ENCODE results near the gene EDC3. TPM values are rescaled to one million over a fixed set of nuclear protein-coding genes. Genes with fewer than 3 reads are reported as not detected.

The EDC3 gene
- total RNA-seq, 1 experiment from 2014 or later = 45.1 TPM

DNA sequence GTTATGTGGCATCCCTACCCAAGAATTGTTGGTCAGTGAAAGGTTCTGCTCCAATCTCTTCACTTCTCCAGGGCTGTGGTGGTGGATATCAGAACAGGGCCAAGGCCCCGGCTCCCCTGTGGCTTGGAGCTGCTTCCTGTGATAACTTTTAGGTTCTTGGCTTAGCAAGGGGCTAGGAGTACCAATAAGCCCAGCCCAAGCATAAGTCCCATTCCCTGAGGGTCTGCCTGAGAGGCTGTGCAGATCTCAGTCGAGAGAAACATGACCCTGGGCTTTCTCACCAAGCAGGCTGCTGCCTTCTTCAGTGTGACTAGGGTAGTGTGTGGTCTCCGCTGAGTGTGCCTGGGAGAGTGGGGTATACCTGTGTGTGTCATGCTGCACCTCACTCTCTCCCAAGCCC is 73.1 kb downstream of the EDC3 start:
- H3K27me3 ChIP-seq (ENCODE audit: insufficient read depth, low read length) = no peaks in the 10 kb centered on the region
- intact Hi-C loops (cut with micrococcal nuclease) = no loop called here
- POLR2A ChIA-PET = no interaction called here
- DNase-seq (ENCODE audit: low read depth, low spot score) (no peak), ATAC-seq (no peak)
- peaks cover 6% of the 10 kb centered on the region; the same call in 1 of the 2 replicates for H4K20me1 ChIP-seq (ENCODE audit: insufficient read depth)
- no peak overlapping the region for H3K4me2 ChIP-seq (ENCODE audit: low read length)
- RAD21 ChIA-PET (ENCODE audit: low non-redundant PET in 1 of 2, low total read pairs in 2 of 2, uncharacterized antibody in 2 of 2, unreplicated experiment in 2 of 2) = no interaction called here
- peaks cover 60% of the 10 kb centered on the region for H3K79me2 ChIP-seq (ENCODE audit: insufficient read depth, low read length)
- no peak overlapping the region for H3K4me3 ChIP-seq (replicated peaks in 1 of 2; ENCODE audit: low read depth in 1 of 2, low read length in 2 of 2)
- H3K9ac ChIP-seq (ENCODE audit: low read length) = no peak overlapping the region
- H3K27ac ChIP-seq (ENCODE audit: low read depth, low read length) = no peak overlapping the region
- no peak overlapping the region for H2AFZ ChIP-seq (ENCODE audit: low read depth, low read length, poor library complexity, severe bottlenecking)
- CTCF ChIA-PET = interaction anchor here (1.0 to 2.4 kb wide), 2 partner anchors 15 to 147 kb away, joined by 3 to 33 read pairs; no protein-coding TSS in a partner anchor
- no TSS peak for BruUV-seq (replicated peaks)
- peaks cover 0 to 10% of the 10 kb centered on the region in 2 experiments; a peak in 1 of 4 replicates for H3K4me1 ChIP-seq (ENCODE audit: control insufficient read depth in 1 of 2, insufficient read depth in 2 of 2, low read length in 2 of 2)
- peaks cover 53 to 83% of the 10 kb centered on the region in 2 experiments for H3K36me3 ChIP-seq (ENCODE audit: control insufficient read depth in 1 of 2, insufficient read depth in 2 of 2, low read length in 2 of 2)
- TF ChIP-seq, protein P1, sequence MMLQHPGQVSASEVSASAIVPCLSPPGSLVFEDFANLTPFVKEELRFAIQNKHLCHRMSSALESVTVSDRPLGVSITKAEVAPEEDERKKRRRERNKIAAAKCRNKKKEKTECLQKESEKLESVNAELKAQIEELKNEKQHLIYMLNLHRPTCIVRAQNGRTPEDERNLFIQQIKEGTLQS (IDR thresholded peaks at IDR 0.05) = no peak
- no peak for TF ChIP-seq CBX3 (IDR thresholded peaks at IDR 0.05; ENCODE audit: low read depth)
- TF ChIP-seq, protein P2, sequence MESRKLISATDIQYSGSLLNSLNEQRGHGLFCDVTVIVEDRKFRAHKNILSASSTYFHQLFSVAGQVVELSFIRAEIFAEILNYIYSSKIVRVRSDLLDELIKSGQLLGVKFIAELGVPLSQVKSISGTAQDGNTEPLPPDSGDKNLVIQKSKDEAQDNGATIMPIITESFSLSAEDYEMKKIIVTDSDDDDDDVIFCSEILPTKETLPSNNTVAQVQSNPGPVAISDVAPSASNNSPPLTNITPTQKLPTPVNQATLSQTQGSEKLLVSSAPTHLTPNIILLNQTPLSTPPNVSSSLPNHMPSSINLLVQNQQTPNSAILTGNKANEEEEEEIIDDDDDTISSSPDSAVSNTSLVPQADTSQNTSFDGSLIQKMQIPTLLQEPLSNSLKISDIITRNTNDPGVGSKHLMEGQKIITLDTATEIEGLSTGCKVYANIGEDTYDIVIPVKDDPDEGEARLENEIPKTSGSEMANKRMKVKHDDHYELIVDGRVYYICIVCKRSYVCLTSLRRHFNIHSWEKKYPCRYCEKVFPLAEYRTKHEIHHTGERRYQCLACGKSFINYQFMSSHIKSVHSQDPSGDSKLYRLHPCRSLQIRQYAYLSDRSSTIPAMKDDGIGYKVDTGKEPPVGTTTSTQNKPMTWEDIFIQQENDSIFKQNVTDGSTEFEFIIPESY (IDR thresholded peaks at IDR 0.05; ENCODE audit: extremely low read depth, insufficient replicate concordance, low read length) = no peak
- TF ChIP-seq CEBPB (IDR thresholded peaks at IDR 0.05; ENCODE audit: low read depth) = no peak
- TF ChIP-seq FOSL1 (IDR thresholded peaks at IDR 0.05; ENCODE audit: low read depth) = no peak
- TF ChIP-seq, protein P3, sequence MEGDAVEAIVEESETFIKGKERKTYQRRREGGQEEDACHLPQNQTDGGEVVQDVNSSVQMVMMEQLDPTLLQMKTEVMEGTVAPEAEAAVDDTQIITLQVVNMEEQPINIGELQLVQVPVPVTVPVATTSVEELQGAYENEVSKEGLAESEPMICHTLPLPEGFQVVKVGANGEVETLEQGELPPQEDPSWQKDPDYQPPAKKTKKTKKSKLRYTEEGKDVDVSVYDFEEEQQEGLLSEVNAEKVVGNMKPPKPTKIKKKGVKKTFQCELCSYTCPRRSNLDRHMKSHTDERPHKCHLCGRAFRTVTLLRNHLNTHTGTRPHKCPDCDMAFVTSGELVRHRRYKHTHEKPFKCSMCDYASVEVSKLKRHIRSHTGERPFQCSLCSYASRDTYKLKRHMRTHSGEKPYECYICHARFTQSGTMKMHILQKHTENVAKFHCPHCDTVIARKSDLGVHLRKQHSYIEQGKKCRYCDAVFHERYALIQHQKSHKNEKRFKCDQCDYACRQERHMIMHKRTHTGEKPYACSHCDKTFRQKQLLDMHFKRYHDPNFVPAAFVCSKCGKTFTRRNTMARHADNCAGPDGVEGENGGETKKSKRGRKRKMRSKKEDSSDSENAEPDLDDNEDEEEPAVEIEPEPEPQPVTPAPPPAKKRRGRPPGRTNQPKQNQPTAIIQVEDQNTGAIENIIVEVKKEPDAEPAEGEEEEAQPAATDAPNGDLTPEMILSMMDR (IDR thresholded peaks at IDR 0.05 in 2 of 3, conservative IDR thresholded peaks at IDR 0.05 in 1 of 3; ENCODE audit: borderline replicate concordance in 1 of 3, insufficient read depth in 1 of 3, low read depth in 2 of 3, low read length in 2 of 3) = no peak
- TF ChIP-seq SIN3A (IDR thresholded peaks at IDR 0.05; ENCODE audit: low read depth) = no peak
- TF ChIP-seq YY1 (IDR thresholded peaks at IDR 0.05; ENCODE audit: extremely low read depth, insufficient replicate concordance, low read depth, low read length) = no peak
- no peak for TF ChIP-seq EZH2phosphoT487 (IDR thresholded peaks at IDR 0.05; ENCODE audit: borderline replicate concordance)
- no peak for TF ChIP-seq ZNF274 (IDR thresholded peaks at IDR 0.05; ENCODE audit: low read depth, low read length)
- TF ChIP-seq RAD21 (IDR thresholded peaks at IDR 0.05; ENCODE audit: low read depth) = no peak
- TF ChIP-seq ELF1 (IDR thresholded peaks at IDR 0.05; ENCODE audit: borderline replicate concordance, low read depth) = no peak
- no peak for TF ChIP-seq TCF7L2 (IDR thresholded peaks at IDR 0.05; ENCODE audit: borderline replicate concordance, extremely low read depth, insufficient read depth, insufficient read length)
- TF ChIP-seq ZFX (IDR thresholded peaks at IDR 0.05) = no peak
- no peak for TF ChIP-seq EZH2 (IDR thresholded peaks at IDR 0.05)
- TF ChIP-seq, protein P4, sequence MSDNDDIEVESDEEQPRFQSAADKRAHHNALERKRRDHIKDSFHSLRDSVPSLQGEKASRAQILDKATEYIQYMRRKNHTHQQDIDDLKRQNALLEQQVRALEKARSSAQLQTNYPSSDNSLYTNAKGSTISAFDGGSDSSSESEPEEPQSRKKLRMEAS (IDR thresholded peaks at IDR 0.05) = no peak
- no peaks in the 10 kb centered on the region for H3K9me2 ChIP-seq (ENCODE audit: insufficient read depth)
- H3K9me3 ChIP-seq (ENCODE audit: control insufficient read depth in 1 of 2, insufficient read depth in 1 of 2, low read depth in 1 of 2, low read length in 2 of 2) = no peaks in the 10 kb centered on the region
